ENCODE results near the gene ZNF865. TPM values are rescaled to one million over a fixed set of nuclear protein-coding genes. Genes with fewer than 3 reads are reported as not detected.

Gene ZNF865
- polyA plus RNA-seq, 1 donor (not counting 4 experiments of a cell fraction or from before 2014, with no cell fraction given) = 1.1 TPM

DNA sequence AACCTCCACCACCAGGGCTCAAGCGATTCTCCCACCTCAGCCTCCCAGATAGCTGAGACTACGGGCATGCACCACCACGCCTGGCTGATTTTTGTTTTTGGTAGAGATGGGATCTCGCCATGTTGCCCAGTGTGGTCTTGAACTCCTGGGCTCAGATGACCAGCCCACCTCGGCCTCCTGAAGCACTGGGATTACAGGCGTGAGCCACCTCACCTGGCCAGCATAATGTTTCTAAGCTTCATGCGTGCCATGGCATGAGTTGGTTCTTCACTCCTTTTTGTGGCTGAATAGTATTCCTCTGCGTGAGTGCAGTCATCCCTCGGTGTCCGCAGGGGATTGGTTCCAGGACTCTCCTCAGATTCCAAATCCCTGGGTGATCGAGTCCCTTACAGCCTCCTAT lies 20.6 kb upstream of the ZNF865 start:
- dilution Hi-C loops (cut with MboI; ENCODE audit: extremely low pct_ligation_motif_present, low sequenced_read_pairs) = no loop called here
- FAIRE-seq = no peak

GRCh38 chr19:55585658-55586339 lies 19.6 kb upstream of the ZNF865 start:
- no peak for TF ChIP-seq EZH2 (IDR thresholded peaks at IDR 0.05; ENCODE audit: low read length)
- TF ChIP-seq, protein P1, sequence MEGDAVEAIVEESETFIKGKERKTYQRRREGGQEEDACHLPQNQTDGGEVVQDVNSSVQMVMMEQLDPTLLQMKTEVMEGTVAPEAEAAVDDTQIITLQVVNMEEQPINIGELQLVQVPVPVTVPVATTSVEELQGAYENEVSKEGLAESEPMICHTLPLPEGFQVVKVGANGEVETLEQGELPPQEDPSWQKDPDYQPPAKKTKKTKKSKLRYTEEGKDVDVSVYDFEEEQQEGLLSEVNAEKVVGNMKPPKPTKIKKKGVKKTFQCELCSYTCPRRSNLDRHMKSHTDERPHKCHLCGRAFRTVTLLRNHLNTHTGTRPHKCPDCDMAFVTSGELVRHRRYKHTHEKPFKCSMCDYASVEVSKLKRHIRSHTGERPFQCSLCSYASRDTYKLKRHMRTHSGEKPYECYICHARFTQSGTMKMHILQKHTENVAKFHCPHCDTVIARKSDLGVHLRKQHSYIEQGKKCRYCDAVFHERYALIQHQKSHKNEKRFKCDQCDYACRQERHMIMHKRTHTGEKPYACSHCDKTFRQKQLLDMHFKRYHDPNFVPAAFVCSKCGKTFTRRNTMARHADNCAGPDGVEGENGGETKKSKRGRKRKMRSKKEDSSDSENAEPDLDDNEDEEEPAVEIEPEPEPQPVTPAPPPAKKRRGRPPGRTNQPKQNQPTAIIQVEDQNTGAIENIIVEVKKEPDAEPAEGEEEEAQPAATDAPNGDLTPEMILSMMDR (optimal IDR thresholded peaks at IDR 0.05 in 1 of 3, IDR thresholded peaks at IDR 0.05 in 1 of 3, conservative IDR thresholded peaks at IDR 0.05 in 1 of 3; ENCODE audit: extremely low read depth in 1 of 3, insufficient read depth in 2 of 3, low read length in 3 of 3) = no peak
- Histone ChIP-seq H2AFZ (ENCODE audit: control insufficient read depth, low read length) (peak overlapping the region; percentile 15), H3K4me1 (ENCODE audit: control insufficient read depth, extremely low read depth, insufficient read depth, low read length) (peaks cover 22% of the 10 kb centered on the region), H3K36me3 (ENCODE audit: control insufficient read depth in 2 of 2, extremely low read depth in 1 of 2, insufficient read depth in 2 of 2, low read length in 2 of 2) (no peaks in the 10 kb centered on the region), H3K9me1 (ENCODE audit: control insufficient read depth, extremely low read depth, insufficient read depth, low read length) (no peaks in the 10 kb centered on the region), H3K4me3 (ENCODE audit: control insufficient read depth in 2 of 3, extremely low read depth in 1 of 3, insufficient read depth in 2 of 3, low read depth in 1 of 3, low read length in 3 of 3) (no peak overlapping the region), H3K79me2 (ENCODE audit: control insufficient read depth, insufficient read depth, low read length) (no peaks in the 10 kb centered on the region), H3K9me3 (ENCODE audit: control insufficient read depth, low read depth, low read length) (no peaks in the 10 kb centered on the region), H3K27ac (ENCODE audit: control insufficient read depth, insufficient read depth, low read length) (no peak overlapping the region), H4K20me1 (ENCODE audit: control insufficient read depth, extremely low read depth, insufficient read depth, low read length) (no peaks in the 10 kb centered on the region), H3K9ac (ENCODE audit: control insufficient read depth, extremely low read depth, insufficient read depth, low read length) (peak overlapping the region; percentile 9), H3K27me3 (ENCODE audit: control insufficient read depth, extremely low read depth, insufficient read depth, low read length) (peaks cover 4% of the 10 kb centered on the region), H3K4me2 (ENCODE audit: control insufficient read depth, extremely low read depth, insufficient read depth, low read depth, low read length) (peak overlapping the region; percentile 22)
- FAIRE-seq (no peak), DNase-seq (ENCODE audit: low read depth, low spot score) (no peak)
- dilution Hi-C loops (cut with MboI; ENCODE audit: extremely low pct_ligation_motif_present, low sequenced_read_pairs) = no loop called here

More for the DNA sequence above, 20.6 kb upstream of the ZNF865 start:
- DNase-seq (ENCODE audit: low read depth, low spot score) = no peak
- H4K20me1 ChIP-seq (ENCODE audit: control insufficient read depth, extremely low read depth, insufficient read depth, low read length) = no peaks in the 10 kb centered on the region
- H3K79me2 ChIP-seq (ENCODE audit: control insufficient read depth, insufficient read depth, low read length) = peaks cover 6% of the 10 kb centered on the region
- no peak overlapping the region for H3K4me3 ChIP-seq (ENCODE audit: control insufficient read depth in 2 of 3, extremely low read depth in 1 of 3, insufficient read depth in 2 of 3, low read depth in 1 of 3, low read length in 3 of 3)
- TF ChIP-seq EZH2 (IDR thresholded peaks at IDR 0.05; ENCODE audit: low read length) = no peak
- TF ChIP-seq, protein P1 (optimal IDR thresholded peaks at IDR 0.05 in 1 of 3, IDR thresholded peaks at IDR 0.05 in 1 of 3, conservative IDR thresholded peaks at IDR 0.05 in 1 of 3; ENCODE audit: extremely low read depth in 1 of 3, insufficient read depth in 2 of 3, low read length in 3 of 3) = no peak
- no peak overlapping the region for H2AFZ ChIP-seq (ENCODE audit: control insufficient read depth, low read length)
- H3K4me1 ChIP-seq (ENCODE audit: control insufficient read depth, extremely low read depth, insufficient read depth, low read length) = peaks cover 22% of the 10 kb centered on the region
- peaks cover 4% of the 10 kb centered on the region for H3K27me3 ChIP-seq (ENCODE audit: control insufficient read depth, extremely low read depth, insufficient read depth, low read length)
- no peak overlapping the region for H3K27ac ChIP-seq (ENCODE audit: control insufficient read depth, insufficient read depth, low read length)
- H3K36me3 ChIP-seq (ENCODE audit: control insufficient read depth in 2 of 2, extremely low read depth in 1 of 2, insufficient read depth in 2 of 2, low read length in 2 of 2) = no peaks in the 10 kb centered on the region
- H3K9me3 ChIP-seq (ENCODE audit: control insufficient read depth, low read depth, low read length) = no peaks in the 10 kb centered on the region
- no peaks in the 10 kb centered on the region for H3K9me1 ChIP-seq (ENCODE audit: control insufficient read depth, extremely low read depth, insufficient read depth, low read length)
- H3K9ac ChIP-seq (ENCODE audit: control insufficient read depth, extremely low read depth, insufficient read depth, low read length) = no peak overlapping the region
- H3K4me2 ChIP-seq (ENCODE audit: control insufficient read depth, extremely low read depth, insufficient read depth, low read depth, low read length) = no peak overlapping the region
